Peyer's patch (tissue), 4 donors: ENCODE results near the gene ARMH3. TPM values are rescaled to one million over a fixed set of nuclear protein-coding genes. Genes with fewer than 3 reads are reported as not detected.
A peak's percentile ranks its signal among the peaks of the same experiment; 100 is the strongest.

ENCODE experiments used
- DNase-seq, 3 donors: peaks; one replicate each; pipeline ENCODE4 v3.0.0-alpha.2; 2017 to 2019
- H3K27ac ChIP-seq, 4 donors: fragments of 200-600 bp; sonication (generic); one replicate each; pipeline ENCODE4 v1.5.1; 2016 to 2019
- H3K27me3 ChIP-seq, 2 donors: fragments of 200-600 bp; sonication (generic); one replicate each; pipeline ENCODE4 v1.5.1; 2019
- H3K36me3 ChIP-seq, 3 donors: fragments of 200-600 bp; sonication (generic); one replicate each; pipeline ENCODE4 v1.5.1; 2016 to 2019
- H3K4me1 ChIP-seq, 4 donors: fragments of 200-600 bp; sonication (generic); one replicate each; pipeline ENCODE4 v1.5.1; 2016 to 2019
- H3K4me3 ChIP-seq, 4 donors: fragments of 200-600 bp; sonication (generic); 1 replicate in 3 of 4; 2 replicates in 1 of 4; pipeline ENCODE4 v1.5.1; 2016 to 2019; ENCODE audit warnings: mild to moderate bottlenecking in 1 of 4
- H3K9me3 ChIP-seq, 4 donors: fragments of 200-600 bp; sonication (generic); one replicate each; pipeline ENCODE4 v1.5.1; 2016 to 2019; ENCODE audit warnings: mild to moderate bottlenecking in 1 of 4
- POLR2A ChIP-seq, 2 donors: fragments of 450-650 bp; IDR thresholded peaks; one replicate each; pipeline ENCODE4 v1.5.1; 2017; ENCODE audit warnings: antibody characterized with exemption in 2 of 2, mild to moderate bottlenecking in 2 of 2, moderate library complexity in 2 of 2
- total RNA-seq, 4 donors: library from RNA; depleted of rRNA; stranded (reverse); fragments of >200 nt; gene quantifications; one replicate each; pipeline ENCODE4 v1.1.0, GENCODE V29; 2016
- TF ChIP-seq, protein P1 (sequence below), 6 experiments: fragments of 450-650 bp in 4 of 6; fragments of 200-600 bp in 2 of 6; sonication (generic) in 1 of 6; IDR thresholded peaks; one replicate each; pipeline ENCODE4 v1.5.1; 2017 to 2019; ENCODE audit warnings: antibody characterized with exemption in 6 of 6, mild to moderate bottlenecking in 3 of 6, moderate library complexity in 1 of 6

The ARMH3 gene
- total RNA-seq, 4 donors from 2014 or later: 15.8 to 29.2 (median 23.0) TPM

DNA sequence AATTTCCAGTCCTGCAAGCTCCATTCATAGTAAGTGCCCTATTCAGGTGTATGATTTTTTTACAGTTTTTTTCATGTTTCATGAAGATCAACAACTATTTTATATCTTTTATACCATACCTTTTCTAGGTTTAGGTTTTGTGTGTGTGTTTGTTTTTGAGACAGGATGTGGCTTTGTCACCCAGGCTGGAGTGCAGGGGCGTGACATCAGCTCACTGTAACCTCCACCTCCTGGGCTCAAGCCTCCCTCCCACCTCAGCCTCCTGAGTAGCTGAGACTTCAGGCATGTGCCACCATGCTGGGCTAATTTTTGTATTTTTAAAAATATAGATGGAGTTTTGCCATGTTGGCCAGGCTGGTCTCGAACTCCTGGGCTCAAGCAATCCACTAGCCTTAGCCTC lies 35.0 kb downstream of the ARMH3 start:
- H3K27me3 ChIP-seq: no peaks in the 10 kb centered on the region
- no peak overlapping the region for H3K27ac ChIP-seq
- peaks cover 0 to 79% (median 6%) of the 10 kb centered on the region in 3 donors for H3K36me3 ChIP-seq
- TF ChIP-seq, protein P1, sequence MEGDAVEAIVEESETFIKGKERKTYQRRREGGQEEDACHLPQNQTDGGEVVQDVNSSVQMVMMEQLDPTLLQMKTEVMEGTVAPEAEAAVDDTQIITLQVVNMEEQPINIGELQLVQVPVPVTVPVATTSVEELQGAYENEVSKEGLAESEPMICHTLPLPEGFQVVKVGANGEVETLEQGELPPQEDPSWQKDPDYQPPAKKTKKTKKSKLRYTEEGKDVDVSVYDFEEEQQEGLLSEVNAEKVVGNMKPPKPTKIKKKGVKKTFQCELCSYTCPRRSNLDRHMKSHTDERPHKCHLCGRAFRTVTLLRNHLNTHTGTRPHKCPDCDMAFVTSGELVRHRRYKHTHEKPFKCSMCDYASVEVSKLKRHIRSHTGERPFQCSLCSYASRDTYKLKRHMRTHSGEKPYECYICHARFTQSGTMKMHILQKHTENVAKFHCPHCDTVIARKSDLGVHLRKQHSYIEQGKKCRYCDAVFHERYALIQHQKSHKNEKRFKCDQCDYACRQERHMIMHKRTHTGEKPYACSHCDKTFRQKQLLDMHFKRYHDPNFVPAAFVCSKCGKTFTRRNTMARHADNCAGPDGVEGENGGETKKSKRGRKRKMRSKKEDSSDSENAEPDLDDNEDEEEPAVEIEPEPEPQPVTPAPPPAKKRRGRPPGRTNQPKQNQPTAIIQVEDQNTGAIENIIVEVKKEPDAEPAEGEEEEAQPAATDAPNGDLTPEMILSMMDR (IDR thresholded peaks at IDR 0.05): no peak
- no peak for TF ChIP-seq POLR2A (IDR thresholded peaks at IDR 0.05)
- DNase-seq: no peak
- H3K4me3 ChIP-seq: no peak overlapping the region
- H3K9me3 ChIP-seq: no peaks in the 10 kb centered on the region
- H3K4me1 ChIP-seq: no peaks in the 10 kb centered on the region

DNA sequence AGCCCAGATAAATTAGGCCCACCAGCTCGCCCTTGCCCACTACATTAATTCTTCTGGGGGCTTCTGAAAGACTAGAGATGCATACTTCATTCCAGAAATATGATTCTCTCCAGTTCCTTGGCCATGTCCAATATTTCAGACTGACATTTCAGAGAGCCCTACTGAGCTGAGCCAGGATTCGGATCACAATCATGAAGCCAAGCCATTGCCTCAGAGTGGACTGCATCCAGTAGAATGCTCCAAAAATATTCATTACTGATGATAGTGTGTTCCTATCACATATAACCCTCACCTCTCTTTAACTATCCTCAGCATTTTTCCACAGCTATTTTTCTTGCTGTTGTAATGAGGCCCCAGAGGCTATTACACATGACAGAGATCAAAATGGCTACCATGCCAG lies 38.7 kb downstream of the ARMH3 start:
- TF ChIP-seq POLR2A (IDR thresholded peaks at IDR 0.05): no peak
- TF ChIP-seq, protein P1 (IDR thresholded peaks at IDR 0.05): no peak
- no peaks in the 10 kb centered on the region for H3K4me1 ChIP-seq
- H3K4me3 ChIP-seq: no peak overlapping the region
- no peak overlapping the region for H3K27ac ChIP-seq
- no peaks in the 10 kb centered on the region for H3K27me3 ChIP-seq
- H3K9me3 ChIP-seq: no peaks in the 10 kb centered on the region
- peaks cover 0 to 74% (median 0%) of the 10 kb centered on the region in 3 donors for H3K36me3 ChIP-seq
- no peak for DNase-seq

DNA sequence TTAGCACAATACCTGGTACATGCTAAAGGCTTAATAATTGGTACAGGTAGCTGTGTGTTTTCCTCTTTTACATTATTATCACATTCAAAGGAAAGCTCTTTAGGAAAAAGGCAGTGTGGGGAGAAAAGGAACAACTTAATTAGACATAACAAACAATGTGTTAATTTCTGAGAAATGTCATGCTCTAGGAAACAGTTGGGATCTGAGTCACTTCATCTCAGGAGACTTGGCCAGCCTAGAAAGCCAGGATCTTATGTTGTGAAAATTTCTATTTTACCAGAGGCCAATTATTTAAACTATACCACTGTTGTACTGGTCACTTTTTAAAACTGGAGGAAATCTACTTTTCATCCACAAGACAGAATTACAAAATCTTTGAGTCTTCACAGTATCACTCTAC lies 39.6 kb downstream of the ARMH3 start:
- H3K9me3 ChIP-seq: no peaks in the 10 kb centered on the region
- TF ChIP-seq, protein P1 (IDR thresholded peaks at IDR 0.05): no peak
- TF ChIP-seq POLR2A (IDR thresholded peaks at IDR 0.05): no peak
- DNase-seq: no peak
- H3K4me1 ChIP-seq: no peaks in the 10 kb centered on the region
- H3K27me3 ChIP-seq: no peaks in the 10 kb centered on the region
- H3K4me3 ChIP-seq: no peak overlapping the region
- no peak overlapping the region for H3K27ac ChIP-seq
- peaks cover 0 to 72% (median 0%) of the 10 kb centered on the region in 3 donors for H3K36me3 ChIP-seq

DNA sequence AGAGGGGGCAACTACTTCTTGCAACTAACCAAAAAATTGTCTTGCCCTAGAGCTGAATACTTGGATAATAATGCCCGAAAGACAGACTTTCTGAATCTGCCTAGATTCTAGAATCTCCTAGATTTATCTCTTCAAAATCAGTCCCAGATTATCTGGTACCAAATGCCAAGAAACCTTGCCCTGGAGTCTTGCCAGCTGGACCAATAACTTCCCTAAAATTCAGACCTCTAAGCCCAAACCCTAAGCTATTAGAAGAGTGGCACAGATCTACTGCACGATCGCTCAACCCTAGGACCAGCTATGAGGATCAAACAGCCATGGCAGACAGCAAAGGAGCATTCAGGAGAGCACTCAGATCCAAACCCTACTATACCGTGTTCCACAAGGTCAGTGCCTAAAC lies 45.0 kb downstream of the ARMH3 start:
- no peak for DNase-seq
- peaks cover 0 to 55% (median 0%) of the 10 kb centered on the region in 3 donors for H3K36me3 ChIP-seq
- no peak overlapping the region for H3K27ac ChIP-seq
- no peaks in the 10 kb centered on the region for H3K9me3 ChIP-seq
- no peak for TF ChIP-seq POLR2A (IDR thresholded peaks at IDR 0.05)
- TF ChIP-seq, protein P1 (IDR thresholded peaks at IDR 0.05): no peak
- H3K27me3 ChIP-seq: no peaks in the 10 kb centered on the region
- peaks cover 0 to 4% (median 0%) of the 10 kb centered on the region in 4 donors for H3K4me1 ChIP-seq
- no peak overlapping the region for H3K4me3 ChIP-seq

DNA sequence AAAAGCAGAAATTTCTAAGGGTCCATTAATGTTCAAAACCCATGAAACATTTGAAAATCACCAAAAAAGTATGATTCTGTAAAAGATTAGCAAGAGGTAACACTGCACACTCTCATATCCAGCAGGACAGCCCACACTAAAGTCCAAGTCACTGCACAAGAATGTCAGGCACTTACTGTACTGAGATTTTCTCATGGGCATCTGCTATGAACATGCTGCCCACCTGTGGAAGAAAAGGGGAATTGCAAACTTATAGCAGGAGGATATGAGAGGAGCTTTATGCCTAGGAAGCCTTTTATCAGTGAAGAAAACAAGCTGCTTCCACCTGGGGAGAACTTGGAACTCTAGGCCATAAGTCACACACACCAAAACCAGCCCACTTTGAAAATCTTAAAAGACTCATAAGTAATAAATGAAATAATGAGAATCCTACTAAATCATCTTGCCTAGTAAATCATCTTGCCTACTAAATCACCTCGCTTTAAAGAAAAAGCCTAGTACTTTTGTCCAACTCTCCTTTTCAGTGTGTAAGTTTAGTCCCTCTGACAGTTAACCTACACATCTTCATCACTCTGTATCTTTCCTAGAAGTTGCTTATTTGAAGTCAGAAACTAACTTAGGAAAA lies 46.1 kb downstream of the ARMH3 start:
- Histone ChIP-seq H3K27ac (no peak overlapping the region), H3K36me3 (peaks cover 0 to 57% (median 0%) of the 10 kb centered on the region in 3 donors)

More for the DNA sequence above, 46.1 kb downstream of the ARMH3 start:
- Histone ChIP-seq H3K4me3 (no peak overlapping the region), H3K9me3 (no peaks in the 10 kb centered on the region), H3K4me1 (peaks cover 0 to 4% (median 0%) of the 10 kb centered on the region in 4 donors), H3K27me3 (no peaks in the 10 kb centered on the region)
- TF ChIP-seq, protein P1 (IDR thresholded peaks at IDR 0.05): peak; percentile 69 to 94 (median 92)
- no peak for TF ChIP-seq POLR2A (IDR thresholded peaks at IDR 0.05)
- DNase-seq: peak in 2 of 3 donors; percentile 52 to 74
